Motor neuron (in vitro differentiated cells): Measurements from ENCODE around the gene SMIM3. TPM values are rescaled to one million over a fixed set of nuclear protein-coding genes. Genes with fewer than 3 reads are reported as not detected.

ENCODE experiments used
- ATAC-seq, 8 experiments: fragments of 200-7000 bp; cut with Tn5 transposase; replicated peaks in 6 of 8; 2 replicates each; pipeline ENCODE4 v1.8.0; 2021; ENCODE audit warnings: mild to moderate bottlenecking in 8 of 8, moderate library complexity in 8 of 8
- H3K27ac ChIP-seq, 2 donors: fragments of 250-450 bp; sonication (Bioruptor Pico); 2 replicates each; pipeline ENCODE4 v1.9.0; 2021; ENCODE audit warnings: antibody characterized with exemption in 2 of 2, mild to moderate bottlenecking in 2 of 2, moderate library complexity in 1 of 2
- H3K4me1 ChIP-seq, 2 donors: fragments of 250-450 bp; sonication (Bioruptor Pico); replicated peaks in 1 of 2; 2 replicates each; pipeline ENCODE4 v1.6.1; 2021; ENCODE audit warnings: antibody characterized with exemption in 2 of 2, mild to moderate bottlenecking in 2 of 2, moderate library complexity in 1 of 2
- H3K4me3 ChIP-seq, 5 donors: fragments of 250-450 bp; sonication (Bioruptor Pico); 2 replicates each; pipeline ENCODE4 v1.9.0; 2021; ENCODE audit warnings: antibody characterized with exemption in 5 of 5, mild to moderate bottlenecking in 5 of 5, moderate library complexity in 4 of 5
- WGBS, 10 experiments: fragments of 450-650 bp; shearing (Covaris generic); methylation state at CpG; one replicate each; pipeline ENCODE4 v1.0.0; 2022; 5-methylcytosine and 5-hydroxymethylcytosine counted together
- in situ Hi-C, 9 experiments: fragments of 400-800 bp; cut with MboI; loops; one replicate each; pipeline ENCODE4 v1.15.0; 2021; ENCODE audit warnings: low sequenced_read_pairs in 9 of 9, low pct_unique_long_range_greater_than_20kb in 2 of 9; ENCODE audit not compliant: unreplicated experiment in 9 of 9
- total RNA-seq, 8 experiments: library from RNA; unstranded; fragments of 300-600 nt; gene quantifications; 2 replicates each; pipeline versions ENCODE4 v1.2.3 to v1.2.4, GENCODE V29; 2022

Gene SMIM3
- total RNA-seq, 8 experiments from 2014 or later, result 0.97 to 14.5 (median 1.8) TPM

DNA sequence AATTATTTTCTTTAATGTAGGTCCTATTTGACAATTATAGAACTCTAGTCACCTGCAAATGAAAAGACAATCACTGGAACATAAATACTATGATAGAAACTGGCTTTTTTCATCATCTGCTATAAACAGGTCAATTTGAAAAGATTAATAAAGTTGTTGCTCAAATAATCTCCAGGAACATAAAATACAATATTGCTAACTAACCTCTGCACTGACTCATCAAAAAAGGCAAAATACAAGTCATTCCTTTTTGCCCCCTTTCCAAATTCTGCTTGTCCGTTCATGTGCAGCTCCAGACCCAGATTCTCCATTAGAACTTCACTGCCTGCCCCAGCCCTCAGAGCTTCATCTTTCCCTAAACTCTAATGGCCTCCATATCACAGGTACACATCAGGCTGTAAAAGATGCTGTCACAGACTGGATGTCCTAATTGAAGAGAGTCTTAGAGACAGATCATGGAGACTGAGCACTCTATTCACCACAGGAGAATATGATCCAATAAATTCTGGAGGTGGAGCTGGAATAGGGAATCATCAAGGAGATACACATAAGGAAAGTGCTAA is 21.4 kb upstream of the SMIM3 start:
- no peak for ATAC-seq
- in situ Hi-C loops, result no loop called here
- peak overlapping the region; percentile 50 to 91 (median 63) for H3K4me3 ChIP-seq
- H3K27ac ChIP-seq, result peak overlapping the region; percentile 19 to 99
- H3K4me1 ChIP-seq, result peaks cover 8 to 10% of the 10 kb centered on the region in 2 donors
- WGBS, 10 experiments, result 17 to 100% (median 86%) methylated on average over 1 of the region's 1 CpG; no CpG with 5 or more reads in 5 of the 10 experiments

DNA sequence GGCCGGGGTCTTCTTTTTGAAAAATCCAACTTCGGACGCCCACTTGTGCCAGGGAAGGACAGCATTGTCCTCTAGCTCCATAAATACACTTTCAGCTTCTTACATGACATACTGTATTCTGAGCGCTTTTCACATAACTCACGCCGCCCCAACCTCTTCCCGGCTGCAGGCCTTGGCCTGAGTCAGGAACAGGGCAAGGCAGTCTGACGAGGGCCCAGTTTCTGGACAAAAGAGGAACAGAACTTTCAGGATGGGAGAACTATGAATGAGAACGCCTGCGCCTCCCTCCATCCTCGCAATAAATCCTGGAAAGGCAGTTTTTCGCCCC is 20.4 kb upstream of the SMIM3 start:
- Histone ChIP-seq H3K4me1 (peaks cover 10 to 14% of the 10 kb centered on the region in 2 donors), H3K27ac (peak overlapping the region; percentile 98 to 99), H3K4me3 (peak overlapping the region; percentile 50 to 91 (median 63))
- in situ Hi-C loops, result no loop called here
- peak; percentile 22 to 47 (median 29) for ATAC-seq
- 0 to 20% (median 0%) methylated on average over 1 to 9 of the region's 12 CpGs for WGBS, 10 experiments

DNA sequence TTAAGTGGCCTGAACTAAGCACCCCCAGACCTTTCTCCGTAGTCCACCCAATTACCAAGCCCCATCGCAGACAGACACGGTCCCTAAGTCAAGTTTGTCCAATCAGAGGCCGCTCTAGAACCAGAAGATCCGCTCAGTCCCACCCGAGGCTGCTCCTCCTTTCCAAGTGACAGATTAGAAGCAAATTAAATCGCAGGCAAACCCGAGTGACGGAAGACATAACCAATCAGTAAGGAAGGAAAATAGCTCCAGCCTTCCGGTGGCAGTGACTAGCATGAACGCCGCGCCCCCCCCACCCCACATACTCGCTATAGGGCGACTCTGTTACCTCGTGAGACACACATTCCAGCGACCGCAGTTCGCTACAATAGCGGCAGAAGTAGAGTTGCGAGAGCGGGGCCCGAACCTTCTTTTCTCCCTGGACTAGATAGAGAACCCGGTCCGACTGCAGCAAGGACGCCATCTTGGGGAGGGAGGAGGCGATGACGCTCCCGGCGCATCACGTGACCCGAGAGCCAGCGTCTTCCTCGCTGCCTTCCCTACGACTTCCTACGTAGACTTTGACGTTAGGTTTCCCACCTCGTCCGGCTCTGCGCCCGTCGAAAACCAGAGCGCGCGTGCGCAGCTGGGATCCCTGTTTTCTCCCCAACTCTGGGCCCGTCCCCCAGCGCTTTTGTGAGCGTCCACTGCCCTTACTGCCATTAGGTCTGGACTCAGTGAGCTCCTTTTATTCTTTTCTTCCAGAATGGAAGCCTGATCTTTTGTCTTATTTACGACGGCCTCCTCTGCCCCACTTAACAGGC is 19.8 kb upstream of the SMIM3 start, which contains the start of gene DCTN4:
TSS of gene DCTN4 (minus strand) at position 487 of the 803 bp plus-strand sequence. CDS start at position 463, 24 bp downstream.
- H3K27ac ChIP-seq, result peak within 1 kb of the TSS; percentile 98 to 99
- H3K4me3 ChIP-seq, result peak within 1 kb of the TSS; percentile 50 to 91 (median 63)
- ATAC-seq, result peak; percentile 89 to 95 (median 92)
- WGBS, 10 experiments, result 0 to 4% (median 0%) methylated on average over 1 to 33 of the region's 51 CpGs; no CpG with 5 or more reads in 2 of the 10 experiments
- H3K4me1 ChIP-seq, result peaks cover 10 to 19% of the 10 kb centered on the region in 2 donors
- in situ Hi-C loops, result no loop called here

DNA sequence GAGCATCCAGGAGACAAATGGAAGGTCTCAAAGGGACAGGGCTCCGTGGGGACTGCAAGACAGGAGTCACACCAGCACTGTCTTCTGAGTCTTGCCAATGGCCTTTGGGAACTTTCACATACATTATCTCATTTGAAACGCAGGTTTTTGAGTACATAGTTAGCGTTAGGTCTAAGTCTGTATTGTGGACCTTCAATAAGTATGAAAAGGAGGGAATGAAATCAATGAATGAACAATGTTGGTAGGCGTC is 19.3 kb upstream of the SMIM3 start:
- Histone ChIP-seq H3K4me1 (peaks cover 10 to 20% of the 10 kb centered on the region in 2 donors), H3K4me3 (peak overlapping the region; percentile 50 to 91 (median 63)), H3K27ac (peak overlapping the region; percentile 98 to 99)
- WGBS, 10 experiments, result 50 to 100% (median 79%) methylated on average over 1 to 4 of the region's 4 CpGs; no CpG with 5 or more reads in 2 of the 10 experiments
- peak in 2 of 8 experiments; percentile 0 to 1 for ATAC-seq
- in situ Hi-C loops, result no loop called here

DNA sequence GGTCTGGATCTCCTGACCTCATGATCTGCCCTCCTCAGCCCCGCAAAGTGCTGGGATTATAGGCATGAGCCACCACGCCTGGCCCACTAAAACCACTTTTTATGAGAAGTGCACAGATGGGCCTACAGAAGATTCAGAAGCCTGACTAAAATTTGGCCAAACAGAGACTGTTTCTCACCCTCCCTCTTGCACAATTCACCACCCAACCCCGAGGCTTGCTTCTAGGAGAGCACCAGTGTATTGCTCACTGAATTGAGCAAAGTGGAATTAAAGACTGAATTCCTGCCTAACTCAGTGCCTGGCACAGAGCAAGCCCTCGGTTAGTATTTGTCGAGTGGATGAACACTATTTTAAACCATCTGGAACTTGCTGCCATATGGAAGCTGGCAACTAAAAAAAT is 16.3 kb upstream of the SMIM3 start:
- no peak overlapping the region for H3K27ac ChIP-seq
- H3K4me3 ChIP-seq, result no peak overlapping the region
- ATAC-seq, result no peak
- in situ Hi-C loops, result no loop called here
- 0 to 100% (median 80%) methylated on average over 1 to 4 of the region's 5 CpGs; no CpG with 5 or more reads in 3 of the 10 experiments for WGBS, 10 experiments
- H3K4me1 ChIP-seq, result peaks cover 6 to 18% of the 10 kb centered on the region in 2 donors

DNA sequence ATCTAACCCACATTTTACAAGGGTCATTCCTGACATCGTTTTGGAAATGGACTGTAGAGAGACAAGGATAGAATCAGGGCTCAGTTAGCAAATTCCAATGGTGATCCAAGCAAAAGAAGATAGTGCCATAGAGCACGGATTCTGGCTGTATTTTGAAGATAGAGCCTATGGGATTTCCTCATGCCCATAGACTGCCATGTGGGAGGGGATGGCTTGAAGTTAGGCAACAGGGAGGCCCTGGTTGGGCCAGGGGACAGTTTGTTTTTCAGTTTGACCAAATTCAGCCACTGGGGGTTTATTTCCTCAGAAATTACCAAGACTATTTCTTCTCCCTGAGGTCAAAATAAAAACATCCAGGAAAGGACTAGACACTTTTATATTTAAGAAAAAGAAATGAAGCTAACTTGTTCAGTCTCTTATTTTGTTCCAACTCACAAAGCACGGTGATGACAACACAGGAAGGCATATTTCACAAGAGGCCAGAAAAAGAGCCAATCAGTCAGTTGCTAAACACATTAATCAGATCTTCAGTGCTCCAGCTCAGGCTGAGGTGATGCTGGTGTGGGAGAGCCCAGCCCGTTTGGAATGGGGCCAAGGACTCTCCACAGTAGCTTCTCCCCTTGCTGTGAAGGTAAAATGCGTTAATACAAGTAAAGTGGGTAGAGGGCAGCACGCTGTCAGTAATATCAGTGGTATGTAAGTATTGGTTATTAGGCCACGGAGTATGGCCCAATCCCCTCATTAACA is 15.4 kb upstream of the SMIM3 start:
- 0 to 83% (median 59%) methylated on average over 1 to 7 of the region's 7 CpGs for WGBS, 10 experiments
- peaks cover 4 to 16% of the 10 kb centered on the region in 2 donors for H3K4me1 ChIP-seq
- no peak overlapping the region for H3K4me3 ChIP-seq
- H3K27ac ChIP-seq, result peak overlapping the region in 1 of 2 donors; percentile 57
- in situ Hi-C loops, result no loop called here
- ATAC-seq, result peak in 6 of 8 experiments; percentile 3 to 33 (median 10)

DNA sequence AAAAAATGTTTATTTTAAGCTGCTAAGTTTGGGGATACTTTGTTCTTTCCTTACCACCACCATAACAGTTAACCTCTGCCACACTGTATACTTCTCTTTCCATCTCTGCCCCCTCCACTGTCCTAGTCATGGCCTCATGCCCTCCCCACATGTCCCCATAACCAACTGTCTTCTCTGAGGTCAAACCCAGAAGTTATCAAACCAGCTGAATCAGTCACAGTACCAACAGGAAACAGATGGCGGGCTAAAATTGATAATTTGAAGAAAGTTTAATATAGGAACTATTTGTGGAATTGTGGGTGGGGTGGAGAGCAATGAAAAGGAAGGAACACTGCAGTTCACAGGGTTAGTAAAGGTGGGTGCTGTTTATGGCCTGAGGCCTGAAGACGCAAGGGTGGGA is 14.0 kb upstream of the SMIM3 start:
- WGBS, 10 experiments, result 67 to 100% (median 85%) methylated on average over 1 of the region's 2 CpGs; no CpG with 5 or more reads in 4 of the 10 experiments
- H3K4me1 ChIP-seq, result peaks cover under 1 to 12% of the 10 kb centered on the region in 2 donors
- no peak overlapping the region for H3K4me3 ChIP-seq
- in situ Hi-C loops, result no loop called here
- H3K27ac ChIP-seq, result no peak overlapping the region
- no peak for ATAC-seq

DNA sequence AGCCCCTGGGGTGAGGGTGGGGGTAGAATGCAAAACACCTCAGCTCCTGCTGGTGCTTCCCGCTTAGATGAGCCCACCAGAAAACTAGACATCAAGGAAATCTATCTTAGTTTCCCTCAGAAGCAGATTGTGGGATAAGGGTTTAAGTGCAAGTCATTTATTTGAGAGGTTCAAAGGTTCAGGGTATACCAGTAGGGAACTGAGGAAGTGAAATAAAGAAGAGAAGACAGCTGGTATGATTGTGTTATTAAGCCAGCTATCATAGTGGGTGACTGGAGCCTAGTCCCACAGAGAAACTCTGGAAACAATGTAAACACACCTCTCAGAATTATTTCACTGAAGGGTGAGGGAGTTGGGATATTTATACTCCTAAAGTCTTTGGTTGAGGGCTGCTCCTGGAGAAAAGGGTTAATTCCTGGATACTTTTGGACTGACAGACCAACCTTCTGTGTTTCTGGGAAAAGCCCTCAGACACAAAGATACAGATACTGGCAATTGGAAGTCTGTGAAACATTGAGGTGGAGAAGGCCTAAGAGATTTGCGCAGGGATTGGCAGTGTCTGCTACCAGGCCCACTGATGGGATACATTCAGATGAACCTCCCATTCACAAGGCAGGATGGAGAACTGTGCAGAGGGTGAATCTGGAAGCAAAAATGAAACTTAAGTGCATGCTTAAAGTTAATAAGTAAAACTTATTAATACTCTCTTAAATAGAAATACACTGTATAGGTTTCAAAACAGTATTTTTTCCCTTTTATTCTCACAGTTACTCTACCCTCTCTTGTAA is 13.4 kb upstream of the SMIM3 start:
- in situ Hi-C loops, result no loop called here
- no peak for ATAC-seq

DNA sequence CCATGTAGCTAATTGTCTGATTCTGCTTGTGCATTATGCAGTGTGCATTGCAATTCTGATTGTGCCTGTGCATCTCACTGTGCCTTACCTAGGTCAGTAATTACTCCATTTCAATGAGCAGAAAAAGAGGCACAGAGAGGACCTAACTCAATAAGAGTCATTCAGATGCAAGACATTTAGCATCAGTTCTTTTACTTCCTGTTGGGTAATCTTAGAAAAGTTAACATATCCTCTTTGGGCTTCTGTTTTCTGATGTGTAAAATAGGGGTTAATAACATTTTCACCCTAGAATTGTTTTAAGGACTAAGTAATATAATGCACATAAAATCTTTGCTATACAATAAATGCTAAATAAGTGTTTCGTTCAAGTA is 12.8 kb upstream of the SMIM3 start:
- H3K4me3 ChIP-seq, result no peak overlapping the region
- in situ Hi-C loops, result no loop called here
- ATAC-seq, result no peak
- peaks cover 0 to 12% of the 10 kb centered on the region in 2 donors for H3K4me1 ChIP-seq
- 9 to 83% (median 59%) methylated on average over 1 of the region's 1 CpG for WGBS, 10 experiments
- no peak overlapping the region for H3K27ac ChIP-seq

More for the DNA sequence above, 13.4 kb upstream of the SMIM3 start:
- H3K27ac ChIP-seq, result no peak overlapping the region
- H3K4me1 ChIP-seq, result peaks cover 0 to 12% of the 10 kb centered on the region in 2 donors
- 60 to 100% (median 92%) methylated on average over 1 to 2 of the region's 2 CpGs; no CpG with 5 or more reads in 4 of the 10 experiments for WGBS, 10 experiments
- no peak overlapping the region for H3K4me3 ChIP-seq

DNA sequence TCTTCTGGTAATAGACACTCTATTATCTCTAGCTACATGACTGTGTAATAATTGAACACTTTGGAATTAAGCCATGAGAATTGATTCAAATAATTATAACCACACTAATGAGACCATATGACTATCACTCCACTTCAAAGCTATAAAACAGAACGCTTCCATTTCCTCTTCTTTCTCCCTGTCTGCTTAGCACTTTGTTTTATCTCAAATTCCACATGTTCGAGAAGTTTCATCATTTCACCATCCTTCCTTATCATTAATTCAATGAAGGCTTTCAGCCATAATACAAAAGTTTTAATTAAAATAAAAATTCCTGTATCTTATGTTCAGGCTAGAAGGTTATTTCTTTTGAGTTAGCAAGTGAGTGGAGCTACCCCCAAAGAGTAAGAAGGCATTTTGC is 12.3 kb upstream of the SMIM3 start:
- Histone ChIP-seq H3K4me1 (peaks cover 0 to 12% of the 10 kb centered on the region in 2 donors), H3K4me3 (no peak overlapping the region), H3K27ac (no peak overlapping the region)
- in situ Hi-C loops, result no loop called here
- ATAC-seq, result no peak
- 30 to 100% (median 70%) methylated on average over 1 to 2 of the region's 2 CpGs; no CpG with 5 or more reads in 2 of the 10 experiments for WGBS, 10 experiments

DNA sequence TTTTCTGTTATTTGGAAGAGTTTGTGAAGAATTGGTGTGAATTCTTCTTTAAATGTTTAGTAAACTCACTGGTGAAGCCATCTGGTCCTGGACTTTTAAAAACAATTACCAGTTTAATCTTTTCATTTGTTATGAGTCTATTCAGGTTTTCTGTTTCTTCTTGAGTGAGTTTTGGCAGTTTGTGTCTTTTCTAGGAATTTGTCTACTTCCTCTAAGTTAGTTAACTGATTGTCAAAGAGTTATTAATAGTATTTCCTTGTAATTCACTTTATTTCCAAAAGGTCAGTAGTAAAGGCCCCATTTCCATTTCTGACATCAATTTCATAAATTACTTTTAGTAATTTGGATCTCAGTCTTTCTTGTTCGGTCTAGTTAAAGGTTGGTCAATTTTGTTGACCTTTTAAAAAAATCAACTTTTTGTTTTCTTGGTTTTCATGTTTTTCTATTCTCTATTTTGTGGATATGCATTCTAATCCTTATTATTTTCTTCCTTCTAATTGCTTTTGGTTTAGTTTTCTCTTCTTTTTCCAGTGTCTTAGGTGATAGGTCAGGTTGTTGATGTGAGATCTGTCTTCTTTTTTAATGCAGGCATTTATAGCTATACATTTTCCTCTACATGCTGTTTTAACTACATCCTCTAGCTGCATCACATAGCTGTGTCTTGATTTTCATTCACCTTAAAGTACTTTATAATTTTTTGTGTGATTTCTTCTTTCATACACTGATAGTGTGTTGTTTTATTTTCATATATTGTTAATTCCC is 7.3 kb upstream of the SMIM3 start:
- no peak for ATAC-seq
- in situ Hi-C loops, result no loop called here
- Histone ChIP-seq H3K4me1 (no peaks in the 10 kb centered on the region), H3K4me3 (no peak overlapping the region), H3K27ac (no peak overlapping the region)
- WGBS, 10 experiments, result 47 to 93% (median 87%) methylated on average over 1 of the region's 1 CpG; no CpG with 5 or more reads in 2 of the 10 experiments

DNA sequence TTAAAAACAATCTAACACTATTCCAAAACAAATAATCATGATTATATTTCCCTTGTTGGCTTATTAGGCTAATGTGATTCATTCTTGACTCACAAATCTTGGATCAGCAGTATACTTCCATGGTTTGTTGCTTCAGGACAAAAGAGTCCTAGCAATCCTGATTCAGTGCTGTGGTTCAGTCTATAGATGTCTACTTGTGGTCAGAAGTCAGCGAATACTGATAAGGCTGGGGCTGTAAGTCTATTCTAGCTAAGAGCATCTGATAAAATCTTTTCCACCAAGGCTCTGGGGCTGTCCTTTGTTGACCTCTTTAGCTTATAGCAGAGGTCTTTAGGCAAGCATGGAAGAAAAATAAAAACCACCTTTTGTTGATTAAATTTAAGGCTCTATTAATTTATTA is 4.4 kb upstream of the SMIM3 start:
- in situ Hi-C loops, result no loop called here
- ATAC-seq, result no peak
- H3K4me3 ChIP-seq, result no peak overlapping the region
- no peak overlapping the region for H3K27ac ChIP-seq
- WGBS, 10 experiments, result 0 to 100% (median 75%) methylated on average over 1 of the region's 1 CpG; no CpG with 5 or more reads in 4 of the 10 experiments
- peaks cover 3 to 4% of the 10 kb centered on the region in 2 donors for H3K4me1 ChIP-seq
